Transverse colon (tissue), 4 donors: ENCODE data around the gene CYP4F8. TPM values are rescaled to one million over a fixed set of nuclear protein-coding genes. Genes with fewer than 3 reads are reported as not detected.

Experiments used
- DNase-seq: peaks from one replicate; pipeline ENCODE4 v3.0.0-alpha.2; 2019
- H3K27ac ChIP-seq, 4 donors: fragments of 200-600 bp; sonication (generic); 2 replicates each; pipeline ENCODE4 v1.5.1; 2016 to 2018; ENCODE audit warnings: inconsistent platforms in 4 of 4
- H3K27me3 ChIP-seq: fragments of 200-600 bp; sonication (generic); 2 replicates; pipeline ENCODE4 v1.5.1; 2017; ENCODE audit warnings: inconsistent platforms
- H3K36me3 ChIP-seq, 4 donors: fragments of 200-600 bp; sonication (generic); 2 replicates each; pipeline ENCODE4 v1.5.1; 2017 to 2019; ENCODE audit warnings: inconsistent platforms in 4 of 4
- H3K4me1 ChIP-seq, 4 donors: fragments of 200-600 bp; sonication (generic); 2 replicates each; pipeline ENCODE4 v1.5.1; 2017 to 2020; ENCODE audit warnings: inconsistent platforms in 4 of 4
- H3K4me3 ChIP-seq, 4 donors: fragments of 200-600 bp; sonication (generic); 1 replicate in 1 of 4; 2 replicates in 3 of 4; pipeline versions ENCODE4 v1.5.1 to v1.6.1; 2017 to 2019; ENCODE audit warnings: inconsistent platforms in 4 of 4
- H3K9me3 ChIP-seq, 2 donors: fragments of 200-600 bp; sonication (generic); 2 replicates each; pipeline ENCODE4 v1.5.1; 2017 to 2019; ENCODE audit warnings: inconsistent platforms in 2 of 2
- CTCF ChIP-seq, 5 experiments: fragments of 200-600 bp in 3 of 5; fragments of 450-650 bp in 2 of 5; sonication (generic) in 3 of 5; IDR thresholded peaks; 1 replicate in 2 of 5; 2 replicates in 3 of 5; pipeline ENCODE4 v1.5.1; 2016 to 2017; ENCODE audit warnings: antibody characterized with exemption in 5 of 5, inconsistent platforms in 3 of 5, mild to moderate bottlenecking in 2 of 5, moderate library complexity in 1 of 5
- EP300 ChIP-seq: sonication (generic); formaldehyde crosslinking; IDR thresholded peaks from one replicate; pipeline ENCODE4 v1.6.1; 2017; ENCODE audit warnings: antibody characterized with exemption, low read depth
- POLR2A ChIP-seq: fragments of 450-650 bp; IDR thresholded peaks from one replicate; pipeline ENCODE4 v1.6.1; 2016; ENCODE audit warnings: antibody characterized with exemption, mild to moderate bottlenecking, moderate library complexity
- POLR2AphosphoS5 ChIP-seq, 3 donors: sonication (generic); formaldehyde crosslinking; IDR thresholded peaks; one replicate each; pipeline ENCODE4 v1.6.1; 2016; ENCODE audit warnings: antibody characterized with exemption in 3 of 3
- WGBS, 2 donors: methylation state at CpG; one replicate each; pipeline ENCODE4 v1.1.5; 2018; ENCODE audit warnings: low coverage in 1 of 2; 5-methylcytosine and 5-hydroxymethylcytosine counted together
- in situ Hi-C, 4 donors: fragments of 200-750 bp; cut with MboI; loops; one replicate each; pipeline versions ENCODE4 v1.15.0 to v1.15.1; 2017; ENCODE audit warnings: low sequenced_read_pairs in 3 of 4, low pct_ligation_motif_present in 1 of 4, low pct_unique_long_range_greater_than_20kb in 1 of 4
- intact Hi-C: fragments of 100-400 bp; cut with DNase I; formaldehyde crosslinking; loops from one replicate; pipeline ENCODE4 v1.15.1; 2023; ENCODE audit warnings: low total_unique reads
- total RNA-seq, 4 donors: library from RNA; depleted of rRNA; stranded (reverse); fragments of >200 nt; gene quantifications; one replicate each; pipeline ENCODE4 v1.1.0, GENCODE V29; 2016

Gene CYP4F8
- total RNA-seq, 4 donors from 2014 or later: not detected

DNA sequence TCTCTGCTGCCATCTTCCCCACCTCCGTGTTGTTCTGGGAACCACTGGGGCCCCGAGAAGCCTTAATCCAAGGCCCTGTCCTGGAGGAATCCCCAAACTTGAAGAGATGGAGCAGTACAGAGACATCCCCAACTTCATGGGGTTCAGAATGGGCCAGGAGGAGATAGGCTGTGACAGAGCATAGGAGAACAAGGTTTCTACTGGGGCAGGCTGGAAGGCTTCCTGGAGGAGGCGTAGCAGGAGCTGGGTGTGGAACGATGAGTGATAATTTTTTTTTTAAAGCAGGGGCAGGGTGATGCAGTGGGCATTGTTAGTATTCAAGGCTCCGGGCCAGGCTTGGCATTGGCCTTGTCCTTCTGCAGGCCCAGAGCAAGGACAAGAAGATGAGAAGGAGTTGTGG is 3.3 kb downstream of the CYP4F8 start:
- H3K9me3 ChIP-seq: no peaks in the 10 kb centered on the region
- no peak overlapping the region for H3K27ac ChIP-seq
- H3K4me3 ChIP-seq: no peak overlapping the region
- no peaks in the 10 kb centered on the region for H3K36me3 ChIP-seq
- intact Hi-C loops (no loop called here), in situ Hi-C loops (loop anchor here in 2 of 4 donors (25.0 kb wide), 1 partner anchor 394 kb away; no protein-coding TSS in a partner anchor)
- DNase-seq: no peak
- H3K27me3 ChIP-seq: peaks cover 5% of the 10 kb centered on the region
- TF ChIP-seq POLR2A (no peak), POLR2AphosphoS5 (IDR thresholded peaks at IDR 0.05) (no peak), EP300 (no peak), CTCF (IDR thresholded peaks at IDR 0.05) (no peak)
- 78% methylated on average over 5 of the region's 5 CpGs; no CpG with 5 or more reads in 1 of the 2 donors for WGBS, 2 donors
- H3K4me1 ChIP-seq: no peaks in the 10 kb centered on the region

- no peak for TF ChIP-seq POLR2AphosphoS5 (IDR thresholded peaks at IDR 0.05)
- TF ChIP-seq EP300: no peak
- TF ChIP-seq POLR2A: no peak
- no peak for TF ChIP-seq CTCF (IDR thresholded peaks at IDR 0.05)
- DNase-seq: no peak
- 69% methylated on average over 1 of the region's 1 CpG; no CpG with 5 or more reads in 1 of the 2 donors for WGBS, 2 donors
- Histone ChIP-seq H3K4me3 (no peak overlapping the region), H3K27me3 (peaks cover 5% of the 10 kb centered on the region), H3K9me3 (no peaks in the 10 kb centered on the region), H3K4me1 (no peaks in the 10 kb centered on the region), H3K36me3 (no peaks in the 10 kb centered on the region), H3K27ac (no peak overlapping the region)
- intact Hi-C loops (loop anchor here (10.0 kb wide), 1 partner anchor 563 kb away; the partner anchor contains the start of gene FAM32A), in situ Hi-C loops (loop anchor here in 2 of 4 donors (10.0 to 25.0 kb wide), 2 partner anchors 390 to 563 kb away; partner anchors contain the start of gene FAM32A (in 1 of the 2))
Observed at GRCh38 chr19:15621801-15622200, 6.8 kb downstream of the CYP4F8 start.

GRCh38 chr19:15622991-15623390 is 8.0 kb downstream of the CYP4F8 start:
- in situ Hi-C loops (loop anchor here in 2 of 4 donors (10.0 to 25.0 kb wide), 2 partner anchors 389 to 562 kb away; partner anchors contain the start of gene FAM32A (in 1 of the 2)), intact Hi-C loops (loop anchor here (10.0 kb wide), 1 partner anchor 562 kb away; the partner anchor contains the start of gene FAM32A)
- peak; percentile 57 for DNase-seq
- no peak overlapping the region for H3K4me3 ChIP-seq
- no peaks in the 10 kb centered on the region for H3K9me3 ChIP-seq
- no peaks in the 10 kb centered on the region for H3K36me3 ChIP-seq
- H3K27me3 ChIP-seq: peaks cover 5% of the 10 kb centered on the region
- TF ChIP-seq POLR2AphosphoS5 (IDR thresholded peaks at IDR 0.05): peak in 1 of 3 donors; percentile 12
- no peak for TF ChIP-seq EP300
- TF ChIP-seq CTCF (IDR thresholded peaks at IDR 0.05): no peak
- TF ChIP-seq POLR2A: no peak
- WGBS, 2 donors: 40 to 51% methylated on average over 1 to 11 of the region's 11 CpGs
- H3K4me1 ChIP-seq: no peaks in the 10 kb centered on the region
- H3K27ac ChIP-seq: no peak overlapping the region

- intact Hi-C loops: loop anchor here (10.0 kb wide), 1 partner anchor 561 kb away; the partner anchor contains the start of gene FAM32A
- 21% methylated on average over 9 of the region's 9 CpGs; no CpG with 5 or more reads in 1 of the 2 donors for whole genome bisulfite sequencing, 2 donors
- Histone ChIP-seq H3K9me3 (no peaks in the 10 kb centered on the region), H3K27ac (no peak overlapping the region), H3K4me1 (no peaks in the 10 kb centered on the region), H3K36me3 (no peaks in the 10 kb centered on the region), H3K4me3 (no peak overlapping the region), H3K27me3 (peaks cover 6% of the 10 kb centered on the region)
- no peak for DNase-seq
- TF ChIP-seq POLR2AphosphoS5 (IDR thresholded peaks at IDR 0.05) (no peak), EP300 (no peak), CTCF (IDR thresholded peaks at IDR 0.05) (no peak), POLR2A (no peak)
- in situ Hi-C loops: loop anchor here in 2 of 4 donors (10.0 to 25.0 kb wide), 2 partner anchors 388 to 561 kb away; partner anchors contain the start of gene FAM32A (in 1 of the 2)
Observed at GRCh38 chr19:15623711-15624318, 8.8 kb downstream of the CYP4F8 start.
